Mesenchymal stem cell (in vitro differentiated cells and primary cell): ENCODE measurements around the gene KIF3A.

Experiments
- DNase-seq: peaks from one replicate; pipeline ENCODE4 v3.0.0-alpha.2; 2013
- H2AFZ ChIP-seq: one replicate; pipeline ENCODE4 v1.6.1; 2013; ENCODE audit warnings: low read depth, mild to moderate bottlenecking, control low read depth, inconsistent platforms, low read length, moderate library complexity
- H2AK5ac ChIP-seq: 2 replicates; pipeline ENCODE4 v1.6.1; 2013; ENCODE audit warnings: low read length, moderate library complexity, mild to moderate bottlenecking, inconsistent platforms; ENCODE audit not compliant: severe bottlenecking
- H2BK120ac ChIP-seq: one replicate; pipeline ENCODE4 v1.6.1; 2013; ENCODE audit warnings: low read depth, mild to moderate bottlenecking, inconsistent platforms, low read length, moderate library complexity
- H2BK12ac ChIP-seq, 2 experiments: one replicate each; pipeline ENCODE4 v1.6.1; 2013; ENCODE audit warnings: inconsistent platforms in 2 of 2, low read length in 2 of 2, mild to moderate bottlenecking in 2 of 2, moderate library complexity in 2 of 2, control low read depth in 1 of 2
- H2BK15ac ChIP-seq: one replicate; pipeline ENCODE4 v1.6.1; 2013; ENCODE audit warnings: mild to moderate bottlenecking, low read depth, inconsistent platforms; ENCODE audit not compliant: poor library complexity, severe bottlenecking
- H2BK5ac ChIP-seq: 2 replicates; pipeline ENCODE4 v1.6.1; 2013; ENCODE audit warnings: low read depth, mild to moderate bottlenecking, low read length, control low read depth, inconsistent platforms; ENCODE audit not compliant: poor library complexity, severe bottlenecking
- H3K14ac ChIP-seq, 2 experiments: one replicate each; pipeline ENCODE4 v1.6.1; 2013; ENCODE audit warnings: inconsistent platforms in 2 of 2, low read length in 2 of 2, control low read depth in 1 of 2, mild to moderate bottlenecking in 1 of 2, moderate library complexity in 1 of 2
- H3K18ac ChIP-seq, 2 experiments: one replicate each; pipeline ENCODE4 v1.6.1; 2013; ENCODE audit warnings: inconsistent platforms in 2 of 2, low read length in 2 of 2, control low read depth in 1 of 2, low read depth in 1 of 2, mild to moderate bottlenecking in 1 of 2
- H3K23ac ChIP-seq, 2 experiments: one replicate each; pipeline ENCODE4 v1.6.1; 2013; ENCODE audit warnings: inconsistent platforms in 2 of 2, low read length in 2 of 2, mild to moderate bottlenecking in 2 of 2, moderate library complexity in 2 of 2, control low read depth in 1 of 2
- H3K27ac ChIP-seq: 2 replicates; pipeline ENCODE4 v1.5.1; 2013; ENCODE audit warnings: mild to moderate bottlenecking, moderate library complexity, low read length, control low read depth, inconsistent platforms; ENCODE audit not compliant: poor library complexity, severe bottlenecking
- H3K27me3 ChIP-seq, 2 experiments: 2 replicates each; pipeline versions ENCODE4 v1.6.1 to v1.7.0; 2013; ENCODE audit warnings: low read length in 2 of 2, mild to moderate bottlenecking in 2 of 2, moderate library complexity in 2 of 2, control low read depth in 1 of 2, inconsistent platforms in 1 of 2; ENCODE audit not compliant: control insufficient read depth in 1 of 2, insufficient read depth in 1 of 2
- H3K36me3 ChIP-seq, 2 experiments: 2 replicates each; pipeline versions ENCODE4 v1.6.1 to v1.7.0; 2013; ENCODE audit warnings: low read length in 2 of 2, control low read depth in 1 of 2, inconsistent platforms in 1 of 2, low read depth in 1 of 2, mild to moderate bottlenecking in 1 of 2; ENCODE audit not compliant: insufficient read depth in 2 of 2, control insufficient read depth in 1 of 2
- H3K4ac ChIP-seq, 2 experiments: one replicate each; pipeline ENCODE4 v1.6.1; 2013; ENCODE audit warnings: inconsistent platforms in 2 of 2, low read length in 2 of 2, mild to moderate bottlenecking in 2 of 2, moderate library complexity in 2 of 2, control low read depth in 1 of 2, low read depth in 1 of 2
- H3K4me1 ChIP-seq: 2 replicates; pipeline ENCODE4 v1.6.1; 2013; ENCODE audit warnings: low read depth, low read length, control low read depth; ENCODE audit not compliant: control insufficient read depth, insufficient read depth
- H3K4me2 ChIP-seq: 2 replicates; pipeline ENCODE4 v1.6.1; 2013; ENCODE audit warnings: low read length, mild to moderate bottlenecking, inconsistent platforms; ENCODE audit not compliant: poor library complexity, severe bottlenecking
- H3K4me3 ChIP-seq, 2 experiments: 2 replicates each; pipeline versions ENCODE4 v1.5.1 to v1.7.0; 2013; ENCODE audit warnings: low read length in 2 of 2, mild to moderate bottlenecking in 2 of 2, control low read depth in 1 of 2, low read depth in 1 of 2; ENCODE audit not compliant: insufficient read depth in 1 of 2
- H3K79me1 ChIP-seq: replicated peaks from 2 replicates; pipeline ENCODE4 v1.6.1; 2013; ENCODE audit warnings: mild to moderate bottlenecking, control low read depth, low read length, inconsistent platforms; ENCODE audit not compliant: poor library complexity, severe bottlenecking
- H3K9ac ChIP-seq: 2 replicates; pipeline ENCODE4 v1.7.0; 2013; ENCODE audit warnings: mild to moderate bottlenecking, low read length, moderate library complexity
- H3K9me3 ChIP-seq: 2 replicates; pipeline ENCODE4 v1.7.0; 2013; ENCODE audit warnings: mild to moderate bottlenecking, low read length; ENCODE audit not compliant: control insufficient read depth
- H4K8ac ChIP-seq: one replicate; pipeline ENCODE4 v1.6.1; 2013; ENCODE audit warnings: inconsistent platforms, mild to moderate bottlenecking, low read length, moderate library complexity
- H4K91ac ChIP-seq: one replicate; pipeline ENCODE4 v1.6.1; 2013; ENCODE audit warnings: mild to moderate bottlenecking, low read length, inconsistent platforms
- WGBS: methylation state at CpG from one replicate; pipeline ENCODE4 v1.1.7; 2013; ENCODE audit warnings: mixed read lengths; 5-methylcytosine and 5-hydroxymethylcytosine counted together

Gene KIF3A

GRCh38 chr5:132653716-132654115 lies 83.6 kb downstream of the KIF3A start:
- Histone ChIP-seq H3K9me3 (no peaks in the 10 kb centered on the region), H3K4me2 (no peak overlapping the region), H3K4me3 (no peak overlapping the region), H3K36me3 (no peaks in the 10 kb centered on the region), H3K23ac (no peak overlapping the region), H3K14ac (no peak overlapping the region), H3K4me1 (peaks cover 12% of the 10 kb centered on the region), H2BK12ac (no peak overlapping the region), H4K91ac (no peak overlapping the region), H2BK15ac (no peak overlapping the region), H3K9ac (no peak overlapping the region), H3K27me3 (peaks cover 21 to 37% of the 10 kb centered on the region in 2 experiments), H3K27ac (no peak overlapping the region), H2BK5ac (no peak overlapping the region), H2BK120ac (no peak overlapping the region), H3K4ac (no peak overlapping the region), H4K8ac (no peak overlapping the region), H3K18ac (no peak overlapping the region), H3K79me1 (no peaks in the 10 kb centered on the region), H2AK5ac (no peak overlapping the region), H2AFZ (no peak overlapping the region)
- 69% methylated on average over 7 of the region's 7 CpGs for WGBS
- no peak for DNase-seq

- Histone ChIP-seq H2AK5ac (no peak overlapping the region), H4K8ac (no peak overlapping the region), H2BK15ac (no peak overlapping the region), H2BK5ac (no peak overlapping the region), H3K4me2 (no peak overlapping the region), H3K14ac (no peak overlapping the region), H3K79me1 (no peaks in the 10 kb centered on the region), H3K9me3 (no peaks in the 10 kb centered on the region), H3K9ac (no peak overlapping the region), H3K36me3 (no peaks in the 10 kb centered on the region), H2BK120ac (no peak overlapping the region), H3K4ac (no peak overlapping the region), H4K91ac (no peak overlapping the region), H3K23ac (no peak overlapping the region), H3K27me3 (peaks cover 18 to 31% of the 10 kb centered on the region in 2 experiments), H3K18ac (no peak overlapping the region), H3K4me1 (peaks cover 12% of the 10 kb centered on the region), H2AFZ (no peak overlapping the region), H3K4me3 (no peak overlapping the region), H2BK12ac (no peak overlapping the region), H3K27ac (no peak overlapping the region)
- DNase-seq, result no peak
- 97% methylated on average over 3 of the region's 4 CpGs for WGBS
Observed at GRCh38 chr5:132651838-132652469, 85.4 kb downstream of the KIF3A start.

GRCh38 chr5:132648355-132648754 lies 89.0 kb downstream of the KIF3A start:
- Histone ChIP-seq H3K9me3 (no peaks in the 10 kb centered on the region), H2BK15ac (no peak overlapping the region), H4K91ac (no peak overlapping the region), H3K36me3 (peaks cover 0 to 8% of the 10 kb centered on the region in 2 experiments), H3K9ac (no peak overlapping the region), H3K27me3 (peaks cover 0 to 7% of the 10 kb centered on the region in 2 experiments), H3K14ac (no peak overlapping the region), H2AFZ (no peak overlapping the region), H3K4me3 (no peak overlapping the region), H3K4me1 (no peaks in the 10 kb centered on the region), H3K4me2 (no peak overlapping the region), H3K27ac (no peak overlapping the region), H3K79me1 (no peaks in the 10 kb centered on the region), H3K23ac (no peak overlapping the region), H2AK5ac (no peak overlapping the region), H2BK120ac (no peak overlapping the region), H2BK12ac (no peak overlapping the region), H4K8ac (no peak overlapping the region), H2BK5ac (no peak overlapping the region), H3K4ac (no peak overlapping the region), H3K18ac (no peak overlapping the region)
- no CpG with 5 or more reads among the region's 1 CpG for WGBS
- DNase-seq, result no peak

DNA sequence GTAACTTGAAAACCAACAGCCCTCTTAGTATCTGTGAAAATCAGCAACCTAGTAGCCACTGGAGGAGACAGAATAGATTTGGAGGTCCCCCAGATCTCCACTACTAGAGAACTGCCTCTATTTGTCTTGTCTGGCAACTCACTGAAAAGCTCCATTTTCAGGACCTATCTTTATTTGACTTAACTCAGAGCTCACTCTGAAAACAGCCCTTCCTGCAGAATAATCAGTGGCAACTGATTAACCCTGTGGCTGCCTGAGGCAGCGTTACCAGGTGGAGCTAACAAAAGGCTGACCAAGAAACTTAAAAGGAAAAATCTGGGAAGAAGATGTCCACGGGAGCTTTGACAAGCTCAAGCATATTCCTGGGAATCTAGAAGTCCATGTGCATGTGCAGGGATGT lies 89.9 kb downstream of the KIF3A start:
- WGBS, result 85% methylated on average over 2 of the region's 2 CpGs
- Histone ChIP-seq H2AK5ac (no peak overlapping the region), H4K8ac (no peak overlapping the region)

More for the DNA sequence above, 89.9 kb downstream of the KIF3A start:
- Histone ChIP-seq H3K9me3 (no peaks in the 10 kb centered on the region), H3K4ac (no peak overlapping the region), H2BK12ac (no peak overlapping the region), H3K79me1 (no peaks in the 10 kb centered on the region), H3K27me3 (peaks cover 0 to 3% of the 10 kb centered on the region in 2 experiments), H3K9ac (no peak overlapping the region), H2BK5ac (no peak overlapping the region), H3K18ac (no peak overlapping the region), H2BK15ac (no peak overlapping the region), H3K4me3 (no peak overlapping the region), H3K27ac (no peak overlapping the region), H3K14ac (no peak overlapping the region), H3K4me1 (no peaks in the 10 kb centered on the region), H3K23ac (no peak overlapping the region), H3K36me3 (peaks cover 6 to 17% of the 10 kb centered on the region in 2 experiments), H3K4me2 (no peak overlapping the region), H2BK120ac (no peak overlapping the region), H2AFZ (no peak overlapping the region), H4K91ac (no peak overlapping the region)
- DNase-seq, result no peak
